ENCODE results near the gene SPACA5. TPM values are rescaled to one million over a fixed set of nuclear protein-coding genes. Genes with fewer than 3 reads are reported as not detected.

The SPACA5 gene
- total RNA-seq, 3 donors from 2014 or later: not detected

DNA sequence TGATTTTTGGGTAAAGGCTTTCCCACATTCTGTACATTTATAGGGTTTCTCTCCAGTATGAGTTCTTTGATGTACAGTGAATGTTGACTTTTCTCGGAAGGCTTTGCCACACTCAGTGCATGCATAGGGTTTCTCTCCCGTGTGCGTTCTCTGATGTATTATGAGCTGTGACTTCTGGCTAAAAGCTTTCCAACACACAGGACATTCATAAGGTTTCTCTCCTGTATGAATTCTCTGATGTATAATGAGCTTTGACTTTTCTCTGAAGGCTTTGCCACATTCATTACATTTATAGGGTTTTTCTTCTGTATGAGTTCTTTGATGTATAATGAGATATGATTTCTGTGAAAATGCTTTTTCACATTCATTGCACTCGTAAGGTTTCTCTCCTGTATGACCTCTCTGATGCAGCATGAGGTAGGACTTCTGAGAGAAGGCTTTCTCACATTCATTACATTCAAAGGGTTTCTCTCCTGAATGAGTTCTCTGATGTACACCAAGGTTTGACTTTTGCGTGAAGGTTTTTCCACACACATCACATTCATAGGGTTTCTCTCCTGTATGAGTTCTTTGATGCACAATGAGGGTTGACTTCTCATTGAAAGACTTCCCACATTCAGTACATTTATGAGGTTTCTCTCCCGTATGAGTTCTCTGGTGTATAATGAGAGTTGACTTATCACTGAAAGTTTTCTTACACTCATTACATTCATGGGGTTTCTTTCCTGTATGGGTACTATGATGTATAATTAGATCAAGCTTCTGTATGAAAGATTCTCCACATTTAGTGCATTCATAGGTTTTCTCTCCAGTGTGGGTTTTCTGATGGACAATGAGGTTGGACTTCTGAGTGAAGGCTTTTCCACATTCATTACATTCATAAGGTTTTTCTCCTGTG, 30.3 kb upstream of the SPACA5 start:
- DNase-seq (no peak), ATAC-seq (no peak)
- no peaks in the 10 kb centered on the region for H3K4me1 ChIP-seq (ENCODE audit: low read depth)
- TF ChIP-seq, protein P1, sequence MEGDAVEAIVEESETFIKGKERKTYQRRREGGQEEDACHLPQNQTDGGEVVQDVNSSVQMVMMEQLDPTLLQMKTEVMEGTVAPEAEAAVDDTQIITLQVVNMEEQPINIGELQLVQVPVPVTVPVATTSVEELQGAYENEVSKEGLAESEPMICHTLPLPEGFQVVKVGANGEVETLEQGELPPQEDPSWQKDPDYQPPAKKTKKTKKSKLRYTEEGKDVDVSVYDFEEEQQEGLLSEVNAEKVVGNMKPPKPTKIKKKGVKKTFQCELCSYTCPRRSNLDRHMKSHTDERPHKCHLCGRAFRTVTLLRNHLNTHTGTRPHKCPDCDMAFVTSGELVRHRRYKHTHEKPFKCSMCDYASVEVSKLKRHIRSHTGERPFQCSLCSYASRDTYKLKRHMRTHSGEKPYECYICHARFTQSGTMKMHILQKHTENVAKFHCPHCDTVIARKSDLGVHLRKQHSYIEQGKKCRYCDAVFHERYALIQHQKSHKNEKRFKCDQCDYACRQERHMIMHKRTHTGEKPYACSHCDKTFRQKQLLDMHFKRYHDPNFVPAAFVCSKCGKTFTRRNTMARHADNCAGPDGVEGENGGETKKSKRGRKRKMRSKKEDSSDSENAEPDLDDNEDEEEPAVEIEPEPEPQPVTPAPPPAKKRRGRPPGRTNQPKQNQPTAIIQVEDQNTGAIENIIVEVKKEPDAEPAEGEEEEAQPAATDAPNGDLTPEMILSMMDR (IDR thresholded peaks at IDR 0.05): no peak
- H3K9me3 ChIP-seq: peaks cover 39% of the 10 kb centered on the region
- no peaks in the 10 kb centered on the region for H3K36me3 ChIP-seq (ENCODE audit: low read depth)
- no peak overlapping the region for H3K4me3 ChIP-seq
- intact Hi-C loops (cut with DNase I, micrococcal nuclease): no loop called here

DNA sequence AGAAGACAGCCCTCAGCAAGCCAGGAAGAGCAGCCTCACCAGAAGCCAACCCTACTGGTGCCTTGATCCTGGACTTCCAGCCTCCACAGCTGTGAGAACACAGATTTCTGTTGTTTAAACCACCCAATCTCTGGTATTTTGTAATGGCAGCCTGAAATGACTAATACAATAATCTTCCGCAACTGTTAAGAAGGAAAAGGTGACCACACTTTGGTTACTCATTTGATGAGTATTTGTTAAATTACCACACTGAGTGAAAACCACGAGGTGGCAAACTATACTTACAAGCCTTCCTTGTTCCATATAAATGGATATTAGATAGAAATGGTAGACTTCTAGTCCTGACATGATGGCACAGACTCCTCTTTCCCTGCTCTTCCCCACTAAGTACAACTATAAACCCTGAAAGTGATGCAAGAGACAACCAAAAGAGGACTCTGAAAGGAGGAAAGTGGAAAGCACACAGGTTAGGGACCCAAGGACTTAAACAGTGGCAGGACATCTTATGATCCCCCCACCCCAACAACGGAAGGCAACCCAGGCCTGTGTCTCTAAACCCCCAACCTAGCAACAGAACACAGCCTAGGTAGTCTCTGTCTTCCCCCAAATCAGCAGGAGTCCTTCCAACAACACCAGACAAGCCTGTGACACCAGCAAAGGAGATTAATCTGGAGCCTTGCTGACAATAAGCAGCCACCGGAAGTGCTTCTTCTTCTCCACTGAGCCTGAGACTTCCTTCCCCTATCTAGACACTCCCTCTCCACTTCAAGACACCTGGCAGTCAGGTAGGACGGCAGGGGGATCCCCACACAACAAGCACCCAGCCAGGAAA, 15.3 kb upstream of the SPACA5 start:
- DNase-seq (no peak), ATAC-seq (no peak)
- TF ChIP-seq, protein P1 (IDR thresholded peaks at IDR 0.05): no peak
- no peak overlapping the region for H3K4me3 ChIP-seq
- H3K4me1 ChIP-seq (ENCODE audit: low read depth): no peaks in the 10 kb centered on the region
- intact Hi-C loops (cut with DNase I, micrococcal nuclease): no loop called here
- no peaks in the 10 kb centered on the region for H3K36me3 ChIP-seq (ENCODE audit: low read depth)
- H3K9me3 ChIP-seq: no peaks in the 10 kb centered on the region

DNA sequence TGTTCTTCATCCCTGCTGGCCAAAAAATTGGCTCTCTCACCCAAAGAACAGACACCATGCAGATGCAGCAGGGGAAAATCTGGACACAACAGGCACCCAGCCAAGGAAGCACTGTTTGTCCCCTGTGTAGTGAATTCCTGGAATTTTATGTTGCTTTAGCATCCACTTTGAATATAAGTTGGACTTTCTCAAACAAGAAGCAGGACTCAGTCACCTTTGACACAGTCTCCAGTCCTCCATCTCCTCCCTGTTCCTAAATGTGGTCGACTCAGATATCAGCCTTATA, 14.8 kb upstream of the SPACA5 start:
- no peaks in the 10 kb centered on the region for H3K4me1 ChIP-seq (ENCODE audit: low read depth)
- ATAC-seq (no peak), DNase-seq (no peak)
- H3K4me3 ChIP-seq: no peak overlapping the region
- TF ChIP-seq, protein P1 (IDR thresholded peaks at IDR 0.05): no peak
- H3K9me3 ChIP-seq: no peaks in the 10 kb centered on the region
- no peaks in the 10 kb centered on the region for H3K36me3 ChIP-seq (ENCODE audit: low read depth)
- intact Hi-C loops (cut with DNase I, micrococcal nuclease): no loop called here

DNA sequence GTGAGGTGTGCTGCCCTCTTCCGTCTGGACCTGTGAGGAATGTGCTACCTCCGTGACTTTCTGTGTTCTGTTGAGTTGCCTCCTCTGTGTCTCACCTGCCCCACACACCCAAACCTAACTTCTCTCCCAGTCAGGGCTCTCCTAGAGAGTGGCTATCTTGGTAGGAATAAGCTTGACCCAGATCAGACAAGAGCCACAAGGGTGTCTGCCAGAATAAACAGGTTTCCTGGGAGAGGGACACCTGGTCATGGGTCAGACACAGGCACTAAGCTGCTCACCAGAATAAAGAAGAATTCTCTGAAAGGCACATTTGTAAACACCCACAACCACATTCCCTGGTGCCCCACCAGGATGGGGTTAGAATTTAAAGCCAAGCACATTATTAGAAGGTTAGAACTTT, 14.1 kb upstream of the SPACA5 start:
- intact Hi-C loops (cut with DNase I, micrococcal nuclease): no loop called here
- H3K4me1 ChIP-seq (ENCODE audit: low read depth): no peaks in the 10 kb centered on the region
- TF ChIP-seq, protein P1 (IDR thresholded peaks at IDR 0.05): no peak
- no peaks in the 10 kb centered on the region for H3K9me3 ChIP-seq
- DNase-seq (no peak), ATAC-seq (no peak)
- no peak overlapping the region for H3K4me3 ChIP-seq
- H3K36me3 ChIP-seq (ENCODE audit: low read depth): no peaks in the 10 kb centered on the region

DNA sequence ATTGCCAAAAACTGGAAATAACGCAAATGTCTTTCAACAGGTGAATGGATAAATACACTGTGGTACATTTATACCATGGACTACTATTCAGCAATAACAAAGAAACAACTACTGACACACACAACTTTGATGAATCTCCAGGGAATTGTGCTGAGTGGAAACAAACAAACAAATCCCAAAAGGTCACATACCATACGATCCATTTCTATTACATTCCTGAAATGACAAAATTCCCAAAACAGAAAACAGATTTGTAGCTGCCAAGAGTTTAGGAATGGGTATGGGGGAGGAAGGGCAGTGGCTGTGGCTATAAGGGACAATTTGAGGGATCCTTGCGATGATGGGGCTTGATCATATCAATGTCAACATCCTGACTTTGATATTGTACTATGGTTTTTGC, 5.5 kb upstream of the SPACA5 start:
- TF ChIP-seq, protein P1 (IDR thresholded peaks at IDR 0.05): no peak
- Histone ChIP-seq H3K4me1 (ENCODE audit: low read depth) (no peaks in the 10 kb centered on the region), H3K9me3 (no peaks in the 10 kb centered on the region), H3K36me3 (ENCODE audit: low read depth) (no peaks in the 10 kb centered on the region), H3K4me3 (no peak overlapping the region)
- DNase-seq: no peak
- intact Hi-C loops (cut with DNase I, micrococcal nuclease): no loop called here
- ATAC-seq: no peak
